ENCODE results near the gene FZD1.
A peak's percentile ranks its signal among the peaks of the same experiment; 100 is the strongest.

The FZD1 gene

DNA sequence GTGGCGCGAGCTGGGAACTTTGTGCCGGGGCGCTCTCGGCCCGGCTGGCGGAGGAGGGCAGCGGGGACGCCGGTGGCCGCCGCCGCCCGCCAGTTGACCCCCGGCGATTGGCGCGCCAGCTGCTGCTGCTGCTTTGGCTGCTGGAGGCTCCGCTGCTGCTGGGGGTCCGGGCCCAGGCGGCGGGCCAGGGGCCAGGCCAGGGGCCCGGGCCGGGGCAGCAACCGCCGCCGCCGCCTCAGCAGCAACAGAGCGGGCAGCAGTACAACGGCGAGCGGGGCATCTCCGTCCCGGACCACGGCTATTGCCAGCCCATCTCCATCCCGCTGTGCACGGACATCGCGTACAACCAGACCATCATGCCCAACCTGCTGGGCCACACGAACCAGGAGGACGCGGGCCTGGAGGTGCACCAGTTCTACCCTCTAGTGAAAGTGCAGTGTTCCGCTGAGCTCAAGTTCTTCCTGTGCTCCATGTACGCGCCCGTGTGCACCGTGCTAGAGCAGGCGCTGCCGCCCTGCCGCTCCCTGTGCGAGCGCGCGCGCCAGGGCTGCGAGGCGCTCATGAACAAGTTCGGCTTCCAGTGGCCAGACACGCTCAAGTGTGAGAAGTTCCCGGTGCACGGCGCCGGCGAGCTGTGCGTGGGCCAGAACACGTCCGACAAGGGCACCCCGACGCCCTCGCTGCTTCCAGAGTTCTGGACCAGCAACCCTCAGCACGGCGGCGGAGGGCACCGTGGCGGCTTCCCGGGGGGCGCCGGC is 870 bp downstream of the FZD1 start:
- DNase-seq (ENCODE audit: low spot score) = peak; percentile 47

DNA sequence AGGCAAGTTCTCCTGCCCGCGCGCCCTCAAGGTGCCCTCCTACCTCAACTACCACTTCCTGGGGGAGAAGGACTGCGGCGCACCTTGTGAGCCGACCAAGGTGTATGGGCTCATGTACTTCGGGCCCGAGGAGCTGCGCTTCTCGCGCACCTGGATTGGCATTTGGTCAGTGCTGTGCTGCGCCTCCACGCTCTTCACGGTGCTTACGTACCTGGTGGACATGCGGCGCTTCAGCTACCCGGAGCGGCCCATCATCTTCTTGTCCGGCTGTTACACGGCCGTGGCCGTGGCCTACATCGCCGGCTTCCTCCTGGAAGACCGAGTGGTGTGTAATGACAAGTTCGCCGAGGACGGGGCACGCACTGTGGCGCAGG is 1.4 kb downstream of the FZD1 start:
- no peak for DNase-seq (ENCODE audit: low spot score)

DNA sequence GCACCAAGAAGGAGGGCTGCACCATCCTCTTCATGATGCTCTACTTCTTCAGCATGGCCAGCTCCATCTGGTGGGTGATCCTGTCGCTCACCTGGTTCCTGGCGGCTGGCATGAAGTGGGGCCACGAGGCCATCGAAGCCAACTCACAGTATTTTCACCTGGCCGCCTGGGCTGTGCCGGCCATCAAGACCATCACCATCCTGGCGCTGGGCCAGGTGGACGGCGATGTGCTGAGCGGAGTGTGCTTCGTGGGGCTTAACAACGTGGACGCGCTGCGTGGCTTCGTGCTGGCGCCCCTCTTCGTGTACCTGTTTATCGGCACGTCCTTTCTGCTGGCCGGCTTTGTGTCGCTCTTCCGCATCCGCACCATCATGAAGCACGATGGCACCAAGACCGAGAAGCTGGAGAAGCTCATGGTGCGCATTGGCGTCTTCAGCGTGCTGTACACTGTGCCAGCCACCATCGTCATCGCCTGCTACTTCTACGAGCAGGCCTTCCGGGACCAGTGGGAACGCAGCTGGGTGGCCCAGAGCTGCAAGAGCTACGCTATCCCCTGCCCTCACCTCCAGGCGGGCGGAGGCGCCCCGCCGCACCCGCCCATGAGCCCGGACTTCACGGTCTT is 1.9 kb downstream of the FZD1 start:
- DNase-seq (ENCODE audit: low spot score) = no peak

DNA sequence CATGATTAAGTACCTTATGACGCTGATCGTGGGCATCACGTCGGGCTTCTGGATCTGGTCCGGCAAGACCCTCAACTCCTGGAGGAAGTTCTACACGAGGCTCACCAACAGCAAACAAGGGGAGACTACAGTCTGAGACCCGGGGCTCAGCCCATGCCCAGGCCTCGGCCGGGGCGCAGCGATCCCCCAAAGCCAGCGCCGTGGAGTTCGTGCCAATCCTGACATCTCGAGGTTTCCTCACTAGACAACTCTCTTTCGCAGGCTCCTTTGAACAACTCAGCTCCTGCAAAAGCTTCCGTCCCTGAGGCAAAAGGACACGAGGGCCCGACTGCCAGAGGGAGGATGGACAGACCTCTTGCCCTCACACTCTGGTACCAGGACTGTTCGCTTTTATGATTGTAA is 2.5 kb downstream of the FZD1 start:
- DNase-seq (ENCODE audit: low spot score) = no peak

DNA sequence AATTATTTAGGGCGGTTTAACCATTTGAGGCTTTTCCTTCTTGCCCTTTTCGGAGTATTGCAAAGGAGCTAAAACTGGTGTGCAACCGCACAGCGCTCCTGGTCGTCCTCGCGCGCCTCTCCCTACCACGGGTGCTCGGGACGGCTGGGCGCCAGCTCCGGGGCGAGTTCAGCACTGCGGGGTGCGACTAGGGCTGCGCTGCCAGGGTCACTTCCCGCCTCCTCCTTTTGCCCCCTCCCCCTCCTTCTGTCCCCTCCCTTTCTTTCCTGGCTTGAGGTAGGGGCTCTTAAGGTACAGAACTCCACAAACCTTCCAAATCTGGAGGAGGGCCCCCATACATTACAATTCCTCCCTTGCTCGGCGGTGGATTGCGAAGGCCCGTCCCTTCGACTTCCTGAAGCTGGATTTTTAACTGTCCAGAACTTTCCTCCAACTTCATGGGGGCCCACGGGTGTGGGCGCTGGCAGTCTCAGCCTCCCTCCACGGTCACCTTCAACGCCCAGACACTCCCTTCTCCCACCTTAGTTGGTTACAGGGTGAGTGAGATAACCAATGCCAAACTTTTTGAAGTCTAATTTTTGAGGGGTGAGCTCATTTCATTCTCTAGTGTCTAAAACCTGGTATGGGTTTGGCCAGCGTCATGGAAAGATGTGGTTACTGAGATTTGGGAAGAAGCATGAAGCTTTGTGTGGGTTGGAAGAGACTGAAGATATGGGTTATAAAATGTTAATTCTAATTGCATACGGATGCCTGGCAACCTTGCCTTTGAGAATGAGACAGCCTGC is 3.1 kb downstream of the FZD1 start:
- no peak for DNase-seq (ENCODE audit: low spot score)

DNA sequence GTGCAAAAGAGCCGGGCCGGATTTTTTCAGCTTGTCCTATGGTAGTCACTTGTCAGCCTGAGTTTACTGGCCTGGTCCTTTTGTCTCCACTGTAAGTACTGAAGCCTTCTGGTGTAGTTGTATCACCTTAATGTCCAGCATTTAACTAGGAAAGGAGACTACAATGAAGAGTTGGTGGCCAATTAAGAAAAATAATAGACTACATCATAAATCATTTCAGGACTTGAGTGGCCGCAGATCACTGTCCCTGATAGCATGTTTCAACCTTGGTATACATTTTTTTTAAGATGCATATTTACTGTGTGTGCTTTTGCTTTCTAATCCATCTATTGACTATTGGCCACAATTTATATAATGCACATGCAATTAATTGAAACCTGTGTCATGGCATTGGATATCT is 6.1 kb downstream of the FZD1 start:
- no peak for DNase-seq (ENCODE audit: low spot score)

DNA sequence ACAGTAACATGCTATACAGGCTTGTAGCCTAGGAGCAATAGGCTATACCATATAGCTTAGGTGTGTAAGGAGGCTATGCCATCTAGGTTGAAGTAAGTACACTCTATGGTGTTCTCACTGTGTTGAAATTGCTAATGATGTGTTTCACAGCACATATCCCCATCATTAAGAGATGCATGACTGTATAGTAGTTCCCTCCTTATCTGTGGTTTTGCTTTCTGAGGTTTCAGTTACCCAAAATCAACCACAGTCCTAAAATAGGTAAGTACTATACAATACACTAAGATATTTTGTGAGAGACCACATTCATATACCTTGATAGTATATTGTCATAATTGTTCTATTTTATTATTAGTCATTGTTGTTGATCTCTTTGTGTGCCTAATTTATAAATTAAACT is 12.7 kb downstream of the FZD1 start:
- DNase-seq (ENCODE audit: low spot score) = no peak

DNA sequence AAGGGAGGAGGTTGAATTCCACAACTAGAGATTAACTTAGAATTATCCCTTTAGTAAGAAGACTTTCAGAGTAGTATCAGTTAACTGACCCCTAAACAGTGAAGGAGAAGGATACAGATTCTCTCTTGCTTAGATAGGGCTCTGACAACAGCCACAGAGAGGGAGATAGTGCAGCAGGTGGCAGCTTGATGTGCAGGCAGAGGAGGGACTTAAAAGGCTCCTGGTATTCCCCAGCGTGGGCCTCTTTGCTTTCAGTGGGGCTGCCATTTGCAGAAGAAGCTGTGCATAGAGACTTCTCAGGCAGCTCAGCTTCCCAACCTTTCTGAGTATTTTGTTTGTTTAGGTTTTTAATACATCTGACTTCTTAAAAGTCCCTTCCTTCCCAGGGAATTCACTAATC is 16.0 kb downstream of the FZD1 start:
- DNase-seq (ENCODE audit: low spot score) = no peak

DNA sequence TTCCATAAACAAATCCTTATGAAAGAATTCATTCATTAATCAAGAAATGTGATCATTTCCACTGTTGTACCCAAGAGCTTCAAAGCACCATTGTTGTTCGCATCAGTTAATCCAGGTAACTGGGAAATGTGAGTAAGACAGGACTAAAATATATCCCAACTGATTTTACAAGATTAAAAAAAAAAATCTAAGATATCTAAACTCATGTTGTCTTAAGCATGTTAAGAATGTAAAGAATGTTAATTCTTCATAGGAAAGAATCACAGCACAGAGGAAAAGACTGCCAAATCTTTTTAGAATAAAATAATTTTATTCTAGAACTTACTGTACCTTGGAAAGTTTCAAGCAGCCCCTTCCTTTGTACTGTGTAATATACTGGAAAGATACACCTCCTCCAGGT is 16.4 kb downstream of the FZD1 start:
- no peak for DNase-seq (ENCODE audit: low spot score)

DNA sequence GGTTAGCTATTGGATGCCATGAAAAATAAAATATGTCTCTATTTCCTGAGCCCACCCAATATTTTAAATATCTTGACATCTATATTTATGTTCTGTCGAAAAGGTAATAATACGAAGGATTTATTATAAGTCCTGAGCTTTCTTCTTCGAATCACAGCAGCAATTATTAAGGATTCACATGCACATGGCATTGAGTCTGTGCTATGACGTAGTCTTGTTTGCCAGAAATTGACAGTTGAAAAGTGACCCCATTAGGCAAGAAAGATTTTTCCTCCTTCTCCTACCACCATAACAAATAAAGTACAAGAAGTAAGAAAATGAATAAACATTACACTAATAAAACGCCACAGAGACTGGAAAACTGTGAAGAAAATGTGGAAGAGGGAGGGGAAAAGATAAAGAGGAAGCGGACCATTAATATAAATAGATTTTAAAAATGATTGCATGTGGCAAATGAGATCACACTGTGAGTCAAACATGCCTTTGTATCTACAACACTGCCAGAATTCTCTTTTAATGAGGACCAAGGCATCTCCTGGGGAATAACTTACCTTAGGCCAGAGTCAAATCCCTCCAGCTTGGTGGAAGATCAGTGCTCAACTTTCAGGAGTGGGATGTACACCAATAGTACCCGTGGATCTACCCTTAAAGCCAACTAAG is 21.6 kb downstream of the FZD1 start:
- DNase-seq (ENCODE audit: low spot score) = no peak

DNA sequence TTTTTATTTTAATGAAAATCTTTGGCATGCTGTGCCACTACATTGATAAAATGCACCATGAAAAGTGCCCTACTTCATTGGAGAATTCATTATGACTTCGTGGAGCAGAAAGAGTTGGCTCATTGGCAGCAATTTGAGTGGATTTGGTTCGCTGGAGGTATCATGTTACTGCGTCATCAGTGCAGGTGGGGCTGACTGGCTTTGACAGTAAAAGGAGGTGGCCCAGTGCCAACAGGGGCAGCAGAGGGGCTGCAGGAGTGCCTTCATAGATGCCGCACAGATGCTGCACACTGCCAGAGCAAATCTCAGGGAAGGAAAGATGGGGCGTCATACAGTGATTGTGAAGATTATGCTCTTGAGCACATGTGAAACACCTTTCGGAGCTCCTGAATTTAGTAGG is 22.2 kb downstream of the FZD1 start:
- no peak for DNase-seq (ENCODE audit: low spot score)

DNA sequence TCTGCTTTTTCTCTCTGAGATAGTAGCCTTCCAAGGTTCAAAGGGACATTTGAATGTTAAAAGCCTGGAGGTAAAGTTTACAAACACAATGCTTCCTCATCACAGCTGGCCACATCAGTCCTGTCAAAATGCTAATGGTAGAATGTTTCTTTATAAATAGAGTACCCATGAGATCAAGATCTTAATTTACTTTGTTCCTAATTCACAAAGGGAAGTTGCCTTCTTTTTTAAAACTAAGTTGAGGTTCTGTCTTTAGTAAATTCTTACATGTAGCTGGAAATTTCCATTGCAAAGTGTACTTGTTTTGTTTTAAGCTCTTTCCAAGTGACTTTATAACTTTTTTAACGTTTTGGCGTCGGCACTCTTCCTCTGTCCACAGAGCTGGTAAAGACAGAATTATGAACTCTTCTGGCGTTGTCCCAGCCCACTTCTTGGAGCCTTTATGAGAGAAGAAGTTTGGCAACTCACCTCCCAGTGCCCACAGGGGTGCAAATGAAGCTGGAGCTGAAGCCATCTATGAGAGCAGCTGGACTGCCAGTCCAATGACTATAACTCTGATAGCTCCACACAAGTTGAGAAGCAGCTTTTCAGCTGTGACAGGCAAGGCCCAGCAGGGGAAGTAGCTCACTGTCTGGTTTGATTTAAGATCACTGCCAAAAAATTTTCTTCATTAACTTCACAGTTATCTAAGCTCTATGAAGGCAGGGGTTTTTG is 23.3 kb downstream of the FZD1 start:
- no peak for DNase-seq (ENCODE audit: low spot score)

DNA sequence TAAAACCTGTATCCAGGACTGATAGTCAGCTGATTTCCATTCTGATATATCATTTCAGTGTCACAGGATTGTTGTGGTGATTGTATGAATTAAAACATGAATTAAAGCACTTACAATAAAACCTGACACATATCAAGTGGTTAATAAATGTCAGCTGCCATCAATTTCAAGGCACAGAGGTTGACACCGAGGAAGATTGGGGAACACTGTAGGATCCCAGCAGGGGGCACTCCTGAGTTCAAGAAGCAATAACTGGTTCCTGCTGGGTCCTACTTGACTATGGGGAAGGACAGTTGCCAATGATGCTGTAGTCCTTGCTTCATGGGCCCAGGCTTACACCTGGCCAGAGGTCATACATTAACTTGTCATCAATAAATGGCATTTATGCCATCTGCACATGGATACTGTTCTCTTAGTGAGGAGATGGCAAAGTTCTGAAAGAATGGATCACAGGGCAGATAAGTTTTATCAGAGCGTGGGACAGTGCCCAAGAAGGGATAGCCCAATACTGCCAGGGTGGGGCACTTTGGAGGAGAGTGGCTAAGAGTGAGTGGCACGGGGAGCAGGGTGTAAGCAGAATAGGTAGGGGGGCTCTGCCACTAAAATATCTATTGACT is 24.1 kb downstream of the FZD1 start:
- no peak for DNase-seq (ENCODE audit: low spot score)

DNA sequence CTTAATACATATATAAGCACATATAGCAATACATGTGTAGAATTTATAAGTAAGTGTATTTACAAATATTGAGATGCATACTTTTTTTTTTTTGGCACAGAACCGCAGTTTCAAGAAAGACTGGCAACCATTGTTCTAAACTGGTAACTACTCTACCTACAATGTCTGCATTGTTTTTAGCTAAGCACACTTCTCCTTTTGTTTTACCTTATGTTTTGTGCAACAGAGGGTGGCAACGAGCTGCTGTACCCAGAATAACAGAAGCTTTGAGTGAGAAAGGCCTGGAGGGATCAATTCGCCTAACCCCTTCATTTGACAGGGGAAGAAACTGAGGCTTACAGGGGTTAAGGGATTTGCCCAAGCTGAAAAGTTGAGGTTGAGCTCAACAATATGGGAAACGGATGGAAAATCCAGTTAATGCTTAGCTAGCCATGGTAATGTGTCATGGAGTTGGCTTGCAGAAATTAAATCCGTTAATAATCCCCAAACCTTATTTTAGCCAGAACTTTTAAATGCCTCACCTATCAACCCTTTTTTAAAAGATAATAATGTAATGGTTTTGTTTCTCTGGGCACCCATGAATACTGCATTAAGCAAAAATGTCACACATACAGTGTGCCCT is 25.5 kb downstream of the FZD1 start:
- DNase-seq (ENCODE audit: low spot score) = no peak

DNA sequence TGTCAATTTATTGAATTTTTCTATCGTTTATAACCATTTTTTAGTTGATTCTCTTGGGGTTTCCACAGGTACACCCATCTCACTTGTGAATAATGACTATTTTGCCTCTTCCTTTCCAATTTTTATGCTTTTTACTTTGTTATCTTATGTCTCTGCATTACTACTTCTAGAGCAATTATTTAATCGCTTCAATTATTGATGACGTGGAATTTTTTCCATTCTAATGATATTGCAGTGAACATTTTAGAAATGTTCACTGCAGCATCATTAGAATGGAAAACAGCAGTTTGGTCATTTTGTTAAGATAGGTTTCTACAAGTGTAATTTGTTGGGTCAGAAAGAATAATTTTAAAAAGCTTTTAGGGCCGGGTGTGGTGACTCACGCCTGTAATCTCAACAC is 27.1 kb downstream of the FZD1 start:
- DNase-seq (ENCODE audit: low spot score) = no peak

DNA sequence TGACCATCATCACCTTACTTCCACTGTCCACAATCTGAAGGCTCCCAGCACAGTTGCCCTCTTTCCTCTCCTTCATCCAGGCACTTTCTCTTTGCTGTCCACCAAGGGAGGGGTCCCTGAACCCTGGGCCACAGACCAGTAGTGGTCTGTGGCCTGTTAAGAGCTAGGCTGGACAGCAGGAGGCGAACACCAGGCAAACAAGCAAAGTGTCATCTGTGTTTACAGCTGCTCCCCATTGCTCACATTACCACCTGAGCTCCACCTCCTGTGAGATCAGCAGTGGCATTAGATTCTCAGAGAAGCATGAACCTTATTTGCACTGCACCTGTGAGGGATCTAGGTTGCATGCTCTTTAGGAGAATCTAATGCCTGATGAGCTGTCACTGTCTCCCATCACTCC is 27.7 kb downstream of the FZD1 start:
- no peak for DNase-seq (ENCODE audit: low spot score)

DNA sequence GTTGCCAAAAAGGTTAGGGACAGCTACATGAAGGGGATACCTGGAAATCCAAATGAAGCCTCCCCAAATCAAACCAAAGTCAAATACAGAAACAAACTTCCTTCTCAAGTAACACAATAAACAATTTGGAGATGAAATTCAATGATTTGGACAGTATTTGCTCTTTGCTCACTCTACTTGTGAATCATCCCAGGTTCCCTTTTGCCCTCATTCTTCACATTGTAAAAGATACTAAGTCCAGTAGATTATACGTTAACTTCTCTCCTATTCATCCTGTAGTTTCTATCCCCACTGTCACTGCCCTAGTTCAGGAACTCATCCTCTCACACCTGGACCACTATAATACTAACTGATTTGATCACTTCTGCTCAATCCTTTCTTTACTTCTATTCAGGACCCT is 28.3 kb downstream of the FZD1 start:
- no peak for DNase-seq (ENCODE audit: low spot score)

DNA sequence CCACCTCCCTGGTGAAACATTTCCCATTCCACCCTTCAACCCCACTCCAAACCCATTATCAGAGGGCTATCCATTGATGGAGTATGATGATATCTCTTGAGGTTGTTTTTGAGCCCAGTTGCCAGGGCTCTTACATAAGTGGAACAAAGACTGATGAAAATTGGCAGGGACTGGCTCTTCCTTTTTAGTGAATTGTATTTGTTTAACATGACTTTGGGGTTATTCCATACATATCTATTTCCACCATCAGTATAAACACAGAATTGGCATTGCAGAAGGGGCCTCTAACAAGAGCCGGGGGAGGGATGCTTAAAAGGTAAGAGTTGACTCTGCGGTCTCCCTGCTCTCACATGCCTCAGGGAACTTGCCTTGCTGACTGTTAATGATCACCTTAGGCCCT is 28.9 kb downstream of the FZD1 start:
- DNase-seq (ENCODE audit: low spot score) = no peak

DNA sequence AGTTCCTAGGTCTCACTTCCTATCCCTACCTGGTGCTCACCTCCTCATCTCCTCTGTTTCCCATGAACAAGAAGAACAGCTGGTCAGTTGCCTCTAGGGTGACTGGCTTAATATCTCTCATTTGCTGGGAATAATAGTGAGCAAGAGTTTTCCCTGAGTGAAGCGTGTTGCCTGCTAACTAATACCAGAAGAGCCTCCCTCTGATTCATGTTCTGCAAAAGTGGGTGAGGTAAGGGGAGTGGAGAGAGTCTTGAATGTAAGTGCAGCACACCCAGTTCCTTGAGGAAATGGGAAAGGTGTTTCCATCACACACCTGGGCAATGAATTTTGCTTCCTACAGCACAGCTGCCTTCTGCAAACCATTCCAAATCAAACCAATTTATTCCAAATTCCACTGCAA is 29.6 kb downstream of the FZD1 start:
- no peak for DNase-seq (ENCODE audit: low spot score)

DNA sequence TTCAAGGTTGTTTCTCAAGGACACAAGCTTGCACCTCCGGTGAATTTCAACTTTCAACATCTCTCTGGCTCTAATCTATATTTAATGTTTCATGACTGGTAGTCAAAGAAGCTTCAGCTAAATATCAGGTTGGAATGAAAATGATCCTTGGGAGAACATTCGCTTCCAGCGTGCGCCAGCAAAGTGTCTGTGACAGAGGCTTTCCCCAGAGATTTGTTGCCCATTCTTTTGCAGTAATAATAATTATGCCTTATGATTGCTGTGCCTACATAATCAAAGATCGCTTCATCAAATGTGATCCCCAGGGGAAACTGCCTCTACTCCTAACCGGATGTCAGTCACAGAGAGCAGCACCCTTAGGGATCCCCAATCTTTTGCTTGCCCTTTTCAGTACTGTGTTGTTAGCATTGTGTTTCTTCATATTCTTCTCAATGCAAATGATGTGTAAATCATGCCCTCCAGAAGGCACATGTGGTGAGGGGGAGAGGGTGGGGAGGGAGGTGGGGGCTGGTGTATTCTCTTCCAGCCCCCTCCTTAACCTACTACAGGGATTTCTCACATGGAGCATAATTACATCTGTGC is 30.5 kb downstream of the FZD1 start:
- DNase-seq (ENCODE audit: low spot score) = no peak

DNA sequence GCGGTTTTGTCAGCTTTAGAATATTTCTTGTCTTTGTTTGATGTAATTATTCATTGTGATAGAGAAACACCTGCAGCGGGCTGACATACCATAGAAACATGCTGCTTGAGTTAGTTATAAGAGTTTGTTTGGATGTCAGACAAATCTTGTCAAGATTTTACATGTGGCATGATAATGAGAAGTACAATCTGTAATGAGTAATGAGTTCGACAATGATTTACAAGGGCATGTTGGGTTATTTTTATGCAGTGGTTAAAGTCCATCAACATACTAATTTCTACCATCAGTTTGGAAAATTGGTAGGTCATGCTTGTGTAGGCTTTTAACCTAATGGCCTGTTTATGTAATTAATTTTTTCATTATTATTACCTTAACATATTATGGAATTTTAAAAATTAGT is 31.3 kb downstream of the FZD1 start:
- DNase-seq (ENCODE audit: low spot score) = no peak
